C4-2B (cell line): ENCODE data around the gene MRGPRE.

ENCODE experiments used
- H3K27ac ChIP-seq: fragments of 450-650 bp; 2 replicates; pipeline ENCODE4 v1.5.1; 2017
- ZFX ChIP-seq: fragments of 450-650 bp; IDR thresholded peaks from 2 replicates; pipeline ENCODE4 v1.6.1; 2017
- TF ChIP-seq, protein P1 (sequence below): fragments of 450-650 bp; conservative IDR thresholded peaks from 2 replicates; pipeline ENCODE4 v1.5.1; 2017; ENCODE audit warnings: mild to moderate bottlenecking

Gene MRGPRE

DNA sequence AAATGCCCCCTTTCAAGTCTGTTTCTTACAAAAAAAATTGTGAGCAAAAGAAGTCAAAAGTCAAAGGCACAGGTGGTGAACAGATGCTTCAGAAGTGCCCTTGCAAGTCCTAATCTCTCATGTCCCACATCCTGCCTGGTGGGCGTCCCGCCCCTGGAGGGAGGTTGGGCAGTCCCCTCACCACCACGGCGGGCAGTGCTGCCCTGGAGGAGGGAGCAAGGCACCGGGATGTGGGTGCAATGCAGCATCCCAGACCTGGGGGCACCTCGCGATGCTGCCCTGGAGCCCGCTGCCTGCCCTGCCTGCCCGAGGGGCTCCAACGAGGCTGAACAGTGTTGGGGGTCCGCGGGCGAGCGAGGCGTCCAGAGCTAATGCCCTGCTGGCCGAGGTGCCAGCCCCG is 29.5 kb downstream of the MRGPRE start:
- H3K27ac ChIP-seq = no peak overlapping the region
- TF ChIP-seq ZFX = no peak
- TF ChIP-seq, protein P1, sequence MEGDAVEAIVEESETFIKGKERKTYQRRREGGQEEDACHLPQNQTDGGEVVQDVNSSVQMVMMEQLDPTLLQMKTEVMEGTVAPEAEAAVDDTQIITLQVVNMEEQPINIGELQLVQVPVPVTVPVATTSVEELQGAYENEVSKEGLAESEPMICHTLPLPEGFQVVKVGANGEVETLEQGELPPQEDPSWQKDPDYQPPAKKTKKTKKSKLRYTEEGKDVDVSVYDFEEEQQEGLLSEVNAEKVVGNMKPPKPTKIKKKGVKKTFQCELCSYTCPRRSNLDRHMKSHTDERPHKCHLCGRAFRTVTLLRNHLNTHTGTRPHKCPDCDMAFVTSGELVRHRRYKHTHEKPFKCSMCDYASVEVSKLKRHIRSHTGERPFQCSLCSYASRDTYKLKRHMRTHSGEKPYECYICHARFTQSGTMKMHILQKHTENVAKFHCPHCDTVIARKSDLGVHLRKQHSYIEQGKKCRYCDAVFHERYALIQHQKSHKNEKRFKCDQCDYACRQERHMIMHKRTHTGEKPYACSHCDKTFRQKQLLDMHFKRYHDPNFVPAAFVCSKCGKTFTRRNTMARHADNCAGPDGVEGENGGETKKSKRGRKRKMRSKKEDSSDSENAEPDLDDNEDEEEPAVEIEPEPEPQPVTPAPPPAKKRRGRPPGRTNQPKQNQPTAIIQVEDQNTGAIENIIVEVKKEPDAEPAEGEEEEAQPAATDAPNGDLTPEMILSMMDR = no peak

DNA sequence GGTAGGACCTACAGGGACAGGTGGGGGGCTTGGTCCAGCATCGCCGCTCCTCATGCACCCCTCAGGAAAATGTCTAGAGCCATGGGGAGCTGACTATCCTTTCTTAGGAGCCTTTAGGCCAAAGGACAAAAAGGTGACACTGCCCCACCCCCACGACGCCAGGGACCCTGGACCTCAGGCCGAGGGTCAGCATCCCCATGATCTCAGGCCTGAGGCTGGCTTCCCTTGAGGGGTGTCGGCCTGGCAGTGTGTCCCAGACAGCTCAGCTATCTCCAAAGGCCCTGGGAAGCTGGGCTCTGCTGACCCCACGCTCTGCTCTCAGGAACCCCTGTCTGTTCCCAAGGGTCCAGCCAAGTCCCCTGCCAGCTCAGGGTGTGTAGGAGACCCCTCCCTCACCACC is 29.9 kb downstream of the MRGPRE start:
- no peak overlapping the region for H3K27ac ChIP-seq
- TF ChIP-seq ZFX = no peak
- TF ChIP-seq, protein P1 = no peak

DNA sequence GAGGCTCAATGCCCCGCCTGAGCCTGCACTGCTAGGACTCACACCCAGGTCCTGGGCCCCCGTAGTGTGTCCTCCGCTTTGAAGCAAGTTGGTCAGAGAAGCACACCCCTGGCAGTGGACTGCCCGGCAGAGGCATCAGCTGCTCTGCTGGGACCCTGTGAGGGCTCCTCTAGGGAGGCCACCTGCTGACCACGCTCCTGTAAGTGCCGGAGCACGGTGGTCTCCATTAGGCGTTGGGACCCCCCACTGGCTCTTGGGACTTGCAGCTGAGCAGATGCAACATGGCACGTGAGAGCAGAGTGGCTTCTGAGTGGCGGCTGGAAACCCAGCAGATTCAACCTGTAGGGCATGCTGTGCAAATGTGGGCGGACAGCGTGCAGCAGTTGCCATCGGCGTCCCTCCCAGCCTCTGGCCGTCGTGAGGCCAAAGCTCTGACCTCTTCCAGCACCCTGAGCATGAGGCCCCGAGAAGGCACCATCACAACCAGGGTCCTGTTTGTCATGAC is 30.5 kb downstream of the MRGPRE start:
- no peak overlapping the region for H3K27ac ChIP-seq
- no peak for TF ChIP-seq ZFX
- TF ChIP-seq, protein P1 = no peak

DNA sequence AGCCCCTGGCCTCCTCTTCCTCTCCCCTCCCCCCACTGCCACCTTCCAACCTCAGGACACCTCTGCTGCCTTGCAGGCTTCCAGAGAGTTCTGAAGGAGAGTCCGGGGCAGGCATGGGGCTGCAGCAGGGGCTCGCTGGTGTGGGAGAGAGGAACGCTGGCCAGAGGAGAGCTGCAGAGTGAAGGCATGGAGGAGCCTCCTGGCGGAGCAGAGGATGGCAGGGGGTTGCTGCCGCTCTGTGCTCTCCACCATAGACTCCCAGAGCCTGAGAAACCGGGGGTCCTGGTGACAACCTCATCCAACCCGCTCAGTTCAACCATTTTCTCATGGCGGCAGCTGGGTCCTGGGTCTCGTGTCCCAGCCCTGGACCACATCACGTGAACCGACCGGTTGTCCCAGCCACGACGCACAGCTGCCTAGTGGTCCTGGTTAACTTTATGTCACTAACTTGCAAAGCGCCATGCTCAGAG is 31.1 kb downstream of the MRGPRE start:
- no peak overlapping the region for H3K27ac ChIP-seq
- TF ChIP-seq, protein P1 = no peak
- no peak for TF ChIP-seq ZFX

DNA sequence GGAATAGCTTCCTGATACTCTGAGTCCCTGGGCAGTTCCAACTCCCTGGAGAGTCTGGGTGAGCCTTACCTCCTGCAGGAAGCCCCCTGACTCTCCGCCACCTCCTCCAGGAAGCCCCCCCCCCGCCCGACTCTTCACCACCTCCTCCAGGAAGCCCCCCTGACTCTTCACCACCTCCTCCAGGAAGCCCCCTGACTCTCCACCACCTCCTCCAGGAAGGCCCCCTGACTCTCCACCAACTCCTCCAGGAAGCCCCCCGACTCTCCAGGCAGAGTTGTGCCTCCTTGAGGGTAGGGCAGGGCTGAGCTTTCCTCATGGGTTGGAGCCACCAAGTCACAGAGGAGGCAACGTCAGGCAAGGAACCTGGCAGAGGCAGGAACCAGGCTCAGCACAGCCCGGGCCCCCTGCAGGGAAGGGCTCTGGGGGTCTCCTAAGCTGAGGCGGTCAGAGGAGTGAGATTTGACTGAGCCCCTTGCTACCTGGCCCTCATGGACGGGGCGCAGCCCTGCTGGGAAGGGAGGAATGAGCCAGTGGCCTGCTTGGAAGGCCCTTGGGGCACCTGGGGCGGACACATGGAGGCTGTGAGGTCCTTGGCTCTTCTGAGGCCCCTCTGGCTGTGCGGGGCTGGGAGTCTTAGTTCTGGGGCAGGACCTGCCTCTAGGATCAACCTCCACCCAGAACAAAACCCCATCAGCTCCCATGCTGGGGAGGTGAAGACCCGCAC is 31.7 kb downstream of the MRGPRE start:
- H3K27ac ChIP-seq = no peak overlapping the region
- TF ChIP-seq, protein P1 = no peak
- TF ChIP-seq ZFX = no peak

DNA sequence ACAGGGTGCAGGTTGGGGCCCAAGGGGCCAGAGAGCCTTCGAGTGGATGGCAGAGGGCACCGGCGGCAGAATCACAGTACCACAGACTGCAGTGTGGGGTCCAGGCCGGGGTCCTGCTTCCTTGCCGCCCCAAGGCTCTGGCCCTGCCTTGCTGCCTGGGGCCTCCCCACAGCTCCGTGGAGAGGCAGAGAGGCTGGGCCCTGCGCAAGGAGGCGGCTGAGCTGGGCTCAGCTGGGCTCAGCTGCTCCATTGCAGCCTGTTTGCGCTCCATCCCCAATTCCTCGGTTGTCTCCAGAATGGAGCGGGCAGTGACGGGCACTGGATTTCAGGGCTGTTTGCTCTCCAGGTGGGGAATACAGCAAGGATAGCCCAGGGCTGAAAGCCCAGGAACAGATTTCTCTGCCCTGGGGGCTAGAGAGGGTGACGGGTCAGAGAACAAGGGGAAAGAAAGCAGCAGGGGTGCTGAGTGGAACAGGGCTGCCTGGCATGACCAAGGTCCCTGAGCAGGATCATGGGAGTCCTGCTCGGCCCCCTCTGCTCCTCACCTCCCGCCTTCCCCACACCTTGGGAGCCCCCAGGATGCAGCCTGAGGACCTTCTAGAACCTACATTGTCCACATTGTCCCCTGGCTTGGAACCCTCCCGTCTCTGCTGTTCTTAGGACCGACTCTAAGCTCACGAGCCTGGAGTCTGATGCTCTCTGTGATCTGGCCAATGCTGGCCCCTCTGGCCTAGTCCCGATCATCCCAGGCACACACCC is 32.5 kb downstream of the MRGPRE start:
- no peak overlapping the region for H3K27ac ChIP-seq
- TF ChIP-seq, protein P1 = no peak
- TF ChIP-seq ZFX = no peak

DNA sequence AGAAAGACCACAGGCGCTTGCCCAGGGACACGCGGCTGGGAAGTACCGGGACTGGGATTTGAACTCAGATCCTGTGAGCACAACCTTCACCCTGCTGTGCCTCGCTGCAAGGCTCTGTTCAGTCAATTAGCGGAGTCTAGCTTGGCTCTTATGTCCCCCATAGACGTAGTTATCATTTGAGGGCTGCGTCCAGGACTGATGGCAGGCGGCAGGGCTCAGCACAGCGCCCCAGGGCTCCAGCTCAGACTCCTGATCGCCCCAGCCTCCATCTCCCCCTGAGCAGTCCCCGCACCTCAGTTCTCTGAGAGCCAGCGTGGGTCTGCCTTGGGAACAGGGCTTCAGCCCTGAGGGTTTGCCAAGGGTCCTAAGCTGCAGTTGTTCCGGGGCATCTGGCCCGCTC is 33.4 kb downstream of the MRGPRE start:
- H3K27ac ChIP-seq = no peak overlapping the region
- TF ChIP-seq ZFX = no peak
